HG02623 (cell line): ENCODE data around the gene NTM.

Source experiments
- ATAC-seq: cut with Tn5 transposase; IDR thresholded peaks from one replicate; pipeline ENCODE4 v1.9.1; 2021; ENCODE audit warnings: moderate library complexity; ENCODE audit not compliant: unreplicated experiment

Gene NTM

DNA sequence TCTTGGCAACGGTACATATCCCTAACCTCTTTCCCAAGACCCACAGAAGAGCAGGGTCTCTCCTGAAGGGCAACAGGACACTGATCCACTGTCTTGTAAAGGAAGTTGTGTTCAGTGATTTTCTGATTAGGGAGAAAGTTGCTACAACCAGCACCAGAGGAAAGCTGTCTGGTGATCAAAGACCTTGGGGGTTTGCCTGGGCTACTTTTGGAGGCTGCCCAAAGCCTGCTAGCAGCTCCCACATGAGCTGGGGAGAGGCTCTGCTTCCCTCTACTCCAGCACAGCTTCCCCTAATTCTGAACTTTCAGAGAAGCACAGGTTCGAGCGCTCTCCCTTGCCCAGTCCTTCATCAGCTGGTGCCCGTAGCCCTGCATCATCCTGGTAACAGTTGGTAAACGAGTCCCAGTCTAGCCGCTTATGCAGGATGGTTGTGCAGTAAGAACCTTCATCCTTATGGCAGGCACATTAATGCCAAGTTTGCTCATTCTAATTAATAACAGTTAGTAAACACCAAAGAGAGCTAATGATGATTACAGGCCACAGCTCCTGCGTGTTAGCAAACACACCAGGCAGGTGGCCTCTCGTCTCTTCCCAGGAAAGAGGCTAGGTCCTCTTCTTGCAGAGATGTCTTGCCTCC is 173.1 kb downstream of the NTM start:
- ATAC-seq: no peak

DNA sequence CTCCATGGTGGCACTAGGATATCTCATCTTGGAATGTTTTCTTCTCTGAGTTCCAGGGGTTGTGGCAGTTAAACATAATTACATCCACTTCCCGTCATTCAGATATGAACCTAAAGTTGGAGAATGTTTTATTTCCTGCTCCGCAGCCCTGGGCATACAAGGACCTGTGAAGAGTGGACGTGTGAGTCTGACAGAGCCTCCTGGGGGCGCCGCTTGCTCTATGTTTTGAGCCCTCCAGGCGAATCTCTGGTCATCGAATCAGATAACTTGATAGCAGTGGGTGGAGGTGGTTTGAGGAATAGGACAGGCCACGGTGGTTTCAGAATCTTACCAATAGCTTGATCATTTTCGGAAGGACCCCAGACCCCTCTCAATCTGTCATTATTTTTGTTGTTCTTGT is 174.2 kb downstream of the NTM start:
- ATAC-seq: no peak

DNA sequence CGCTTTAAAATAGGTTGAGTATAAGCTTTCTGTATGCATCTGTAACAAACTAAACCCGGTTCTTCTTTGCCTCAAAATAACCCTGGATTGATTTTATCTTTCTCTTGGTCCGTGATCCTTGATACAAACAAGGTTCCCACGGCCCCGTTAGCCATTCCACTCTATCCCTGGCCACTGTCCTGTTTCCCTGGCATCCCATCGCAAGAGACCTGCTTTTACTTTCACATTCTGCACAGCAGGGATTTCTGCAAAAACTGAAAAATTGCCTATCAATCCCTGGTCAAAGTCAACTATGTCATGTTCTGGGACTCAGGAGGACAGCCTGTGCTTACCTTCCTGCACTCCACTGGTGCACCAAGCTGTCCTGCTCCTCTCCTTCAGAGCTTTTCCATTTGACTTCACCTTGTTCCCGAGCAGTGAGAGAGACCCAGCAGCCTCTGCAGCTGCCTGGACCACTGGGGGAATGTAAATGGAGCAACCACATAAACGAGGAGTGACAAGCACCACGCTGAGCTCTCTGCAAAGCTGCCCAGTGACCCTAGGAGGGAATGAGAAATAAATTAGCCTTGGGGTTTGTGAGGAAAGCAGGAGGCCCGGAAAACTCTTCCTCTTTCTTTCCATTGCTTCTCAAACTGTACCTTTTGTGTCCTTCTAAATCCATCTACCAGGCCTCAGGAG is 175.9 kb downstream of the NTM start:
- ATAC-seq: no peak

DNA sequence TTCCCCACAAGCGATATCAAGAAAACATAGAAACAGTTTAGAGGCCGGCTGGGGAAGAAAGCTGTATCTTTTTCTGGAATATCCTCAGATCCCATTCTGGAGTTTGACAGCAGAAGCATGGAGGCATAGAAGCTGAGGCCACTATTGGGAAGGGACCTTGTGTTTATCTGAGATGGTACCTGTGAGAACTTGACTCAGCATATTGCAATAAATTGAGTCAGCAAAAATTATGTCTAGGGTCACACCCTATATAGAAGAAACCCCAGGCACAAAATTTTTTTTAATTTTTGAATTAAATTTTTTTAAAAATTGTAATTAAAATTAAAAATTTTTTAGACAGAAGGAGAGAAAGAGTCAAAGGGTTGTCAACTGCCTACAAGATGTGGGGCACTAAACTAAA is 178.7 kb downstream of the NTM start:
- no peak for ATAC-seq

DNA sequence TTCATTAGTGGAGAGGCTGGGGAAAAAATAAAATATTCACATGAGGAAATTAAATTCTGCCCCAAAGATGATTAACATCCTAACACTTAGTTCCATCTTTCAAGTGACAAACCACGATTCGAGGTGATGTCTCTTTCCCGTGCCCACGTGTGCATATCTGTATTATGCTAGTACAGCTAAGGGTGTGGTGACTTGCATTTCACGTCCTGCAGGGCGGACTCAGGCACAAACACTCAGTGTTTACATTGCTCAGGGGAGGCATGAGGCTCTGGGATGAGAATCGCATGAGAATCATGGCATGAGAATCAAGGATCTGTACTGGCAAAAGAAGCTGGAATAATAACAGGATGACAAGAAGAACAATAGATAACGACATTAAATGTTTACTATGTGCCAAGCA is 179.4 kb downstream of the NTM start:
- ATAC-seq: no peak

DNA sequence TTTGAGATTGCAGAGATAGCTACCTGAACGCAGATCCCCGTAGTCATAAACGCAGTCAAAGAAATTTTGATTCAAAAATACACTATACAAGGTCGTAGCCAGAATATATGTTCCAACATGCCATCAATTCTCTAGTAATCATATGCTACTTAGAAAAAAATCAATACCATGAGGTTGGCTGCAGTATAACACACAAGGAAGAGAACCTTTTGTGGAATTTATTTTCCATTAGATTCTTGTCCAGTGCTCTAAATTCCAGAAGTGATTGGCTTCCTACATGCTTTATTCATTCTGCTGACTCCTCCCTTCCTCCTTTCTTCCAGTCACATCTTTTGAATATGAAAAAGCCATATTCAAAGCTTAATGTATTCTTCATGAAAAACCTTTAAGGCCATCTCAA is 189.9 kb downstream of the NTM start:
- no peak for ATAC-seq

DNA sequence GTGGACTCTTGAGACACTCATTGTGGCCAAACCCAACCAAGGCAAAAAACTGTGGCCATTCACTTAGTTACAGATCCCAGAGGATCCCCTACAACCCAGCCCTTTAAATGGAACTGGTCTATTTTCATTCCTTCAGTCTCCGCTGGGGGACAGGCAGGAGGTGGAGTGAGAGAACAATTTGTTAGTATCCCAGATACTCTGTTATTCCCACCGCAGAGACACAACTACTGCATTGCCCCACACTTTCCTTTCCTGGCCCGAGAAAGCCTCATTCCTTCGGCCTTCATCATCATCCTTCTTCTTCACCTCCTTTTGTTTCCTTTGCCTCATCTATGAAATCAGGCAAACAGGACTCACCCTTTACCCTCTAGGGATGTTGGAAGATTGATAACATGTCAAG is 191.1 kb downstream of the NTM start:
- no peak for ATAC-seq

DNA sequence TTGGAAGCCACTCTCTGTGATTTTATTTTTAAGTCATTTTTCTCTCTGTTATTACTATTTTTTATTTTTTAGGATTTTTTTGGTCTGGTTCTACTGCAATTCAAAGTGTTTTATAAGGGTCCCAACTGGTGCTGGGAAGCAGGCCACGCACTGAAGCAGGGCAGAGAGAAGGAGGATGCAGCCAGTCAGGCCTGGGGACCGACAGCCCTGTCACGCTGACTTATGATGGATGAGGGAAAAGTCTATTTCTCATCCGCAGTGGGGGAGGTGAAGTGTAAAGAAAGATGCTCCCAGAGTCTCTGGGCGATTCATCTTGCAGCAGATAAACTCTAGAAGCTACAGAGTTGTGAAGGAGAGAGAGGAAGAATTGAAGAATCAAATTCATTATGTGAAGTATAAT is 191.6 kb downstream of the NTM start:
- ATAC-seq: no peak

DNA sequence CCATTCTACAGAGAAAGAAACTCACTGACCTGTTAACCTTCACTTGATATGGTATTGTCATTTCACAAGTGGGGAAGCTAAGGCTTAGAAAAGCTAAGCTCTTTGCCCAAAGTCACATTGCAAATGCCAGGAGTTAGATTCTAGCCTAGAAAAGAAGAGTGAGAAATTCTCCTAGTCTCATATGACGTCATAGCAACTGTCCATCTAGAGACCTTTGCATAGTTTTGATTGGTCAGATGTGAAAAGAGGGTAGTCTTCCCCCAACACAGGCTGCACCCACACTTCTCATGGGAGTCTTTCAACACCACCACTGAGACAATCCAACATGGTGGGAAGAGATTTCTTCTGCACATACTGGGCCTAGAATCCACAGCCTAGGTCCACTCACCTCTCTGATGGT is 197.9 kb downstream of the NTM start:
- no peak for ATAC-seq

DNA sequence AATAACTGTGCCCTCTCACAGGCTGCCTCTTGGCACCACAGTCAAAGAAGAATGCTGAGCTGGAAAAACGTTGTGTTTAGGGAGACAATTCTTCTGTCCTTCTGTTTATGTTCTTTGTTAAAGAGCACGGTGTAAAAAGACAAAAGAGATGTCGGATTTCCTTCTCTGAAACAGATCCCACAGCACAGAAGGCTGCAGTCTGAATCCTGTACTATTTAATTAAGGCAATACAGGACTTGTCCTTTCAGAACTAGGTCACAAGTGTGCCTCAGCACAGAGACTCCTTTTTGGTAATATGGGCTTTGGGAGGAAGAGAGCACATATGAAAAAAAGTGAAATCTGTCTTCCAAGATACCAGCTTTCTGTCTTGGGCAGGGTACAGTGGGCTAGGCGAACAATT is 201.2 kb downstream of the NTM start:
- no peak for ATAC-seq

DNA sequence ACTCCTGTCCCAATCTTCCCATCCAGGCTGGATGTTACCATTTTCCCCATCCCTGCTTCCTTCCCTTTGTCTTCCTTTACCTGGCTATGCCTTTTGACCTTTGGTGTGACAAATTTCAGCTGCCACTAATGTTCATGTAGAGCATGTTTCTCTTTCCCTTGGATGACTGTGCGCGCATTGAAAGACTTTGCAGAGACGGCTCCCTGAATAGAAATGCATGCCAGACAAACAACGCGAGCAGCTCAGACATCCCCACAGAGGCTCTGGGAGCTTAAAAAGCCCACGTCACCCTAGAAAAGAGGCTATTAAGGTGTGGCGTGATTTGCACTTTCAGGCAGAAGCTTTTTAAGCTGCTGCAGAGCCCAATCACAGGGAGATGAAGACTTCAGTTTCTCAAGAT is 202.0 kb downstream of the NTM start:
- ATAC-seq: no peak

DNA sequence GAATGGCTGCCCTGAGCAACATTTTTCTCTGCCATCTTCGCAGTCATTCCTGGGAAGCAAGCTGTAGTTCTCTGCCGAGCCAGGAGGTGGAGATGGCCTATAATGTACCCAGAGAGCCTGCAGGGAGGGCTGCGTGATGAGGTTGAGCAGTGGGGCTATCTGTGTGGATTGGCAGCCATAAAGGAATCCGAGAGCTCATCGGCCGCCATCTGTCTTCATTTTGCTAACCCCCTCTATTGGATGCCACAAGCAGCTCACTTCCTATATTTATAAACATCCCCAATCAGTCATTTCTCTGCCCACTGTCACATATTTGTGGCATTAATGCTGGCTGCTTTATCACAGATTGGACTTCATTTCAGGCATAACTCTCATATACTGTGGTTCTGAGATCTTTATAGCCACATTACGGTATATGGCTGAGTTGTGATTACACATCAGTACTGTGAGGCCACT is 209.5 kb downstream of the NTM start:
- peak; percentile 83 for ATAC-seq

DNA sequence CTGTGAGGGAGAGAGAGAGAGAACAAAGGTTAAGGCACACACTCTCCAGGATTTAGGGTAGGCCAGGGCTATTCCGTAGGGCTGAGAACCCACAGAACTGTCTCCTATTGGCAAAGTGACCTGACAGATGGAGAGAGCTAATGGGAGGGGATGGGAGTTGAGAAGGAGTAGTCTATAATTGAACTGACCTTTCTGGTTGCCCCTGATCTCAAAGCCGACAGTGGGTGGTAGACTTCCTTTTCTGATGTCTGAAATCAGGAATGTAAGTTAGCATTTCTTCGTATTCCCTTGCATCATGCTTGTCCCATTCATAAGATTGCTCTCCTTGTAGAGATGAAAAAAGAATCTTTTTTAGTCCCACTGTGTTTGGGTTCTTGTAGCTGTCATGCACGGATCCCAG is 210.1 kb downstream of the NTM start:
- no peak for ATAC-seq

DNA sequence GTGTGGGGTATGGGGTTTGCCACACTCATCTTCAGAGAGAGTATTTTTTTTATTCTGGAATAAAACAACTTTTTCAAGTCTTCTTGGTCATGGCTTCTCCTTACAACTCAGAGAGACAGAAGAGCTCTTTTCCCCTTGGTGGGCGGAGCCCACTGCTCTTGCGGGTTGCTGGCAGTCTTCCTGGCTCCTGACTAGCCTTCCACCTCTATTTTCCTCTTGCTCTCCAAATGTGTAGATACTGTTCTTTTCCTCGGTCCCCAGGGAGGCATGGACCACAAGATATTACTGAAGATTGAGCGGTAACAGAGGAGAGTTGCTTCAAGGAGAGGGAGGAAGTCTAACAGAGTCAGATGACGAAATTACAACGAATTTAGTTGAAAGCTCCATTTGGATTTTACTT is 210.6 kb downstream of the NTM start:
- no peak for ATAC-seq

DNA sequence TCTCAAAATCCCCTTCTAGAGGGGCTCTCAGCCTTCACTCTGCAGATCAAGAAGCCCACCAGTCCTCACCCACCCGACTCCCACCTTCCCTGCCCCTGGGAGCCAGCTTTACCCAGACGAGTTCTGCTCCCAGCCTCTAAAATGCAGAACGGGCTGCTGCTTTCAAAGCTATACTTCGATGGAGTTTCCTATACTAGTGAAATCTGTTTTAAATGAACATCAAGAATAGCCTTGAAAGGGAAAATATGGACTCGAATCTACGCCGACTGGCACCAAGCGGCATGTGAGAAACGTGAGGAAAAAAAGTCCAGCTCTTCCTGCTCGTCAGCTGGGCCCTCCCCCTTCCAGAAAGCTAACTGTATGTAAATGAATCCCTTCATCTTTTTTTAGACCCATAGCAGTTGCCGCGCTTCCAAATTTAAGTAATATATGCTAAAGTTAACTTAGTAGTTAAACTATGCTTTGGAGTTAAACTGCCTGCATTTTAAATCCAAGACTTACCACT is 211.7 kb downstream of the NTM start:
- ATAC-seq: no peak

DNA sequence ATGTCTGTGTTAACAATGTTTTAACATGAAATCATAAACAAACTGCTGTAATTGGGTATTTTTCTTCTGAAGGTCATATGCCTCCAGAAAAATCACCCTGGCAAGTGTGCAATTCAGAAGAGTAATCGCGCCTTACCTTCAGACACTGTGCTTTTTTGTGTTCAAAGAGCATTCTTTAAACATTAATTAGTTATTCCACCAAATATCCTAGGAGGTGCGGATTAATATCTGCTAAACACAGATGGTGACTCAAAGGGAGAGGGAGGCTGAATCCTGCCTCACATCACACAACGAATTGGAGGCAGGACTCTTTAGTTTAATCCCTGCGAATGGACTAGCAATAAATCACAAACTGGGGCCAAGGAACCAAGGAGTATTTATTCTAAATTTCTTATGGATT is 213.0 kb downstream of the NTM start:
- ATAC-seq: no peak

DNA sequence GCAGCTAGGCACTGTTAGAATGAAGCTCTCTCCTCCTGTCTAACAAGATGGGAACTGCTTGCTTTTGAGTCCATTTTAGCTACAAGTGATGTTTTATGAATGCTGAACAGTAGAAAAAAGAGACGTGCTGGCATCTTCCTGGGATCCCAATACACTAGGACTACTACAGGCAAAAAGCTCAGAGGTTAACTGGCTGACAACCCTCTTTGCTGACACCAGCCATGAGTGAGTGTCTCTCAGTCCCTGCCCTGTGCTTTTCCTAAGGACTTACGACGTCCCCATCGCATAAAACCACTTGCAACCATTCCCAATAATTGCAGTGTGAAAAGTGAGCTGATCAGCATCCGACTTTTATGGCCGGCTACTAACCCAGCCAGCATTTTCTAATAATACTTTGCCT is 213.5 kb downstream of the NTM start:
- no peak for ATAC-seq

DNA sequence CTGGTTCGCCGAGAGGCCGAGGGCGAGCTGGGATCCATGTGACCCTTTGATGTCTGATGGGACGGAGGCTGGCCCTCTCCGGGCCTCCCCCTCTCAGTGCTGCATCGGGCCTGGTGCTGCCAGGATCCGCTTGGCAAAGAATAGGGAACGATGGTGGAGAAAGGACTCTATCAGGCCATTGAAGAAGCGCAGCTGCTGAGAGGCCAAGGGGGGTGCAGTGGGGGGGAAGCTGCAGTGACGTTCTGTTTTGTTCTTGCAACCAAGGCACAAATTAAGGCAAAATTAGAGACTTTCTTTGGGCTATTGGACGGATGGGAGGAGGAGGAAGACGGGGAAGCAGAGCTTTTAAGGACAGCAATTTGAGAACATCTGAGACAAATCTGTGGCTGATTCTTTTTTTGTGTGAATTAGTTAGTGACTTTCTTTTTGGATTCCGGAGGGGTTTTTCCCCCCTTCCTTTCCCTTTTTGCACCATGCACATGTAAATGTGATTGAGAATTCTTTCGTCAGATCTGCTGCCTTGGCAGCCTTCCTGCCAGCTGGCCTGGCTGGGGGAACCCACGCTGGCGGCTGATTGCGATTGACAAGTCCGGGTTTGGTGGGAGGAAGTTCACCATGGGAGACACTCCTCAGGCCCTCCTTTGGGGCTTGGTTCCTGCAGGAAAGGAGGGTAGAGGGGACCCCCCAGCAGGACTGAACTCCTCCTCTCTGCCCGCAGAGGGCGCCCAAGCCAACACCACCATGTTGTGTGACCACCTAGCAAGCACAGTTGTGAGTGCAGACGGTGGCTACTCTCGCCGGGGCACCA is 214.6 kb downstream of the NTM start:
- no peak for ATAC-seq

DNA sequence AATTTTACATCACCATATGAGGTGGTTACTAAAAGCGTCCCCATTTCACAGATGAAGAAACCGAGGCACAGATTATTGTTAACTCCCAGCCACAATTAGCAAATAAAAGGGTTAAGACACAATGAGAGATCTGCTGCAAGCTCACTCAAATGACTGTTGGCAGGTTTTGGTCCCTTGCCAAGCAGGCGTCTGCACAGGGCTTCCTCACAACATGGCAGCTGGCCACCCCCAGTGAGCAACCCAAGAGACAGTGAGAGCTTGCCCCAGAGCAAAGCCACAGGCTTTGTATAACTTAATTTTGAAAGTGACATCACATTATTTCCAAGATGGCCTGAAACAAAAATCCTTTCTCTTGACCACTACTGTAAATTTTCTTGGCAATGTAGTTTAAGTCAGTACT is 217.6 kb downstream of the NTM start:
- no peak for ATAC-seq

DNA sequence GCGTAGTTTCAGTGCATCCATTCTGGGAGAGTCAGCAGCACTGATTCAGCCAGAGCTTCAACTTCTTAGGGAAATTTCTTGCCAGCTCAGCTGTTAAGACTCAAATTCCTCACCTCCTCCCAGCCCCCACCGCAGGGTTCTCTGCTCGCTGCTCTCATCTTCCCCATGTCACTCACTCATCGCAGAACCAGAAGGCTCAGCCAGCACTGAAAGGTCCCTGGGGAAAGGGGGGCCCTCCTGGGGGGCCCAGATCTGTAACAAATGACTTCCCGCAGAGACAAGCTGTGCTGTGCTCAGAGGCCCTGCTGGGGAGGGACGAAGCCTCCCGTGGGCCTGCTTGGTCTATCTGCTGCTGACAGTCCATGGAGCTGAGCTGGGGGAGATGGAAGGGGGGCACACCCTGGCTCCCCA is 220.6 kb downstream of the NTM start:
- no peak for ATAC-seq

DNA sequence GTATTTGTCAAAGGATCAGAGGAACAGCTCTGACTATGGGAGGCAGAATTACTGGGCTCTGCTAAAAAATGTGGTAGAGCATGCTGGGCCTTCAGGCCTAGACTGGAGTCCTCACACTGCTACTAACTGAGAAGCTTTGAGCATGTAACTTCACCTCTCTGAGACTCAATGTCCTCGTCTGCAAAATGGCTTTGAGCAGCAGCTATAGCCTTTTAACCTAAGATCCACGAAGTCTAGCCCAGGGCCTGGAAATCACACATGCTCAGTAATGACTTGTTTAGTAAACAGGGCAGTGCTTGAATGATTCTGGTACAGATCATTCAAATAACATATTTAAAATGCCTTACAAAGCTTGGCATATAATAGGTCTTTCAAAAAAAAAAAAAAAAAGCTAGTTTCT is 221.7 kb downstream of the NTM start:
- ATAC-seq: no peak

DNA sequence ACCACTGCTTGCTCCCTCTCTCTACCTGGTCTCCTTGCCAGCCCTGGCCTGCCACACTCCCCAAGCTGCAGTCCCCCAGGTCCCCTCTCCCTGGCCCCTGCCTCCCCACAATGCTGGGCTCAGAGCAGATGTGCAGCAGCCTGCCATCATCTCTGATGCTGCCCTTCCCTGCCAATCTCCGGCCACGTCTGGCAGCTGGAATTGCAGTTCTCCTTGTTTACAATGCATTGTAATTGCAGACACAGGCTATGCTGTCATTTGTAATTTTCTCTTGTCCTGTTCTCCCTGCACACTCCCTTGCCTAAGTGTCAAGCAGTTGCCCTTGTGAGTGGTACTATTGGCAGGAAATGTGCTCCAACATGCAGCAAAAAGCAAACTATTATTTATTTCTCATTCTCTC is 222.3 kb downstream of the NTM start:
- no peak for ATAC-seq
